HepG2 (cell line): Measurements from ENCODE around the gene USP15. TPM values are rescaled to one million over a fixed set of nuclear protein-coding genes. Genes with fewer than 3 reads are reported as not detected.

Experiments
- BORCS8-MEF2B ChIP-seq: sonication (generic); formaldehyde crosslinking; IDR thresholded peaks from 2 replicates; pipeline ENCODE4 v1.8.0; 2022; ENCODE audit warnings: mild to moderate bottlenecking, missing genetic modification reagents
- DMAP1 ChIP-seq: IDR thresholded peaks from 2 replicates; pipeline ENCODE4 v1.6.1; 2016
- DNMT1 ChIP-seq: sonication (generic); formaldehyde crosslinking; IDR thresholded peaks from 2 replicates; pipeline ENCODE4 v1.5.1; 2020; ENCODE audit warnings: mild to moderate bottlenecking, missing genetic modification reagents
- FOXK2 ChIP-seq: fragments of 450-650 bp; IDR thresholded peaks from 2 replicates; pipeline ENCODE4 v1.6.1; 2016
- MED13 ChIP-seq: sonication (generic); formaldehyde crosslinking; IDR thresholded peaks from 2 replicates; pipeline ENCODE4 v1.5.0; 2020; ENCODE audit warnings: missing genetic modification reagents
- MTA1 ChIP-seq: sonication (generic); formaldehyde crosslinking; IDR thresholded peaks from 2 replicates; pipeline ENCODE4 v1.4.0; 2020; ENCODE audit warnings: missing genetic modification reagents, mild to moderate bottlenecking, borderline replicate concordance
- MXD3 ChIP-seq: IDR thresholded peaks from 2 replicates; pipeline ENCODE4 v1.6.1; 2016; ENCODE audit warnings: mild to moderate bottlenecking, missing biosample characterization, missing genetic modification reagents
- PPARG ChIP-seq: conservative IDR thresholded peaks from 2 replicates; pipeline ENCODE4 v1.6.1; 2016; ENCODE audit warnings: missing biosample characterization, missing genetic modification reagents
- SNAI1 ChIP-seq: sonication (generic); formaldehyde crosslinking; IDR thresholded peaks from 2 replicates; pipeline ENCODE4 v1.5.0; 2020; ENCODE audit warnings: mild to moderate bottlenecking, missing genetic modification reagents, borderline replicate concordance
- SP140L ChIP-seq: sonication (generic); formaldehyde crosslinking; IDR thresholded peaks from 2 replicates; pipeline ENCODE4 v1.4.0; 2020; ENCODE audit warnings: missing genetic modification reagents, borderline replicate concordance
- TOE1 ChIP-seq: sonication (generic); formaldehyde crosslinking; IDR thresholded peaks from 2 replicates; pipeline ENCODE4 v1.4.0; 2020; ENCODE audit warnings: mild to moderate bottlenecking, missing genetic modification reagents
- ZBTB46 ChIP-seq: sonication (generic); formaldehyde crosslinking; IDR thresholded peaks from 2 replicates; pipeline ENCODE4 v1.4.0; 2020; ENCODE audit warnings: mild to moderate bottlenecking, missing genetic modification reagents, borderline replicate concordance
- ZBTB7B ChIP-seq: sonication (generic); formaldehyde crosslinking; IDR thresholded peaks from 2 replicates; pipeline ENCODE4 v1.4.0; 2020; ENCODE audit warnings: missing genetic modification reagents
- ZNF207 ChIP-seq: fragments of 450-650 bp; IDR thresholded peaks from 2 replicates; pipeline ENCODE4 v1.6.1; 2016; ENCODE audit warnings: antibody characterized with exemption, borderline replicate concordance
- ZNF556 ChIP-seq: sonication (generic); formaldehyde crosslinking; IDR thresholded peaks from 2 replicates; pipeline ENCODE4 v1.4.0; 2020; ENCODE audit warnings: mild to moderate bottlenecking, missing genetic modification reagents, borderline replicate concordance
- ZNF558 ChIP-seq: sonication (generic); formaldehyde crosslinking; IDR thresholded peaks from 2 replicates; pipeline ENCODE4 v1.9.0; 2022; ENCODE audit warnings: mild to moderate bottlenecking, missing genetic modification reagents, borderline replicate concordance
- ZNF564 ChIP-seq: sonication (generic); formaldehyde crosslinking; IDR thresholded peaks from 2 replicates; pipeline ENCODE4 v1.8.1; 2023; ENCODE audit warnings: mild to moderate bottlenecking, missing genetic modification reagents
- ZNF7 ChIP-seq: IDR thresholded peaks from 2 replicates; pipeline ENCODE4 v1.6.1; 2016; ENCODE audit warnings: missing biosample characterization, missing genetic modification reagents
- ZNF713 ChIP-seq: sonication (generic); formaldehyde crosslinking; IDR thresholded peaks from 2 replicates; pipeline ENCODE4 v1.4.0; 2020; ENCODE audit warnings: mild to moderate bottlenecking, missing genetic modification reagents
- ZNF747 ChIP-seq: sonication (generic); formaldehyde crosslinking; IDR thresholded peaks from 2 replicates; pipeline ENCODE4 v1.8.1; 2023; ENCODE audit warnings: missing genetic modification reagents, mild to moderate bottlenecking, borderline replicate concordance
- ZNF766 ChIP-seq: sonication (generic); formaldehyde crosslinking; IDR thresholded peaks from 2 replicates; pipeline ENCODE4 v1.5.0; 2020; ENCODE audit warnings: missing genetic modification reagents, borderline replicate concordance
- ZNF816 ChIP-seq: sonication (generic); formaldehyde crosslinking; IDR thresholded peaks from 2 replicates; pipeline ENCODE4 v1.8.0; 2022; ENCODE audit warnings: missing genetic modification reagents, mild to moderate bottlenecking, borderline replicate concordance
- ZNF839 ChIP-seq: sonication (generic); formaldehyde crosslinking; IDR thresholded peaks from 2 replicates; pipeline ENCODE4 v1.4.0; 2020; ENCODE audit warnings: missing genetic modification reagents, mild to moderate bottlenecking, borderline replicate concordance
- polyA plus RNA-seq, 8 experiments: library from polyadenylated mRNA; depleted of rRNA in 3 of 8; stranded (reverse) in 7 of 8; unstranded in 1 of 8; fragments of >200 nt; fragmentation: Illumina TruSeq in 4 of 8; extraction: Trizol in 4 of 8; gene quantifications; 2 replicates each; pipeline versions ENCODE4 v1.2.1 to v1.2.3, GENCODE V29; 2011 to 2016; ENCODE audit warnings: low read depth in 4 of 8, missing spikeins in 1 of 8, mixed read lengths in 1 of 8; ENCODE audit not compliant: insufficient read depth in 1 of 8
- total RNA-seq, 5 experiments: library from RNA; depleted of rRNA; stranded (reverse); fragments of >200 nt; fragmentation: Illumina TruSeq; extraction: Trizol; gene quantifications; 2 replicates each; pipeline ENCODE4 v1.2.3, GENCODE V29; 2016; ENCODE audit warnings: low read depth in 1 of 5
- TF ChIP-seq, protein P1 (sequence below): sonication (generic); formaldehyde crosslinking; IDR thresholded peaks from 2 replicates; pipeline ENCODE4 v1.8.0; 2022; ENCODE audit warnings: mild to moderate bottlenecking, missing genetic modification reagents
- TF ChIP-seq, protein P2 (sequence below): sonication (generic); formaldehyde crosslinking; IDR thresholded peaks from 2 replicates; pipeline ENCODE4 v1.5.1; 2020; ENCODE audit warnings: missing genetic modification reagents, mild to moderate bottlenecking, borderline replicate concordance

Gene USP15
- total and polyA plus RNA-seq, 2 of the 13 experiments (the other 11 are each of a cell fraction or from before 2014, with no cell fraction given), result 17.3 to 51.7 TPM

- TF ChIP-seq PPARG (CRISPR knock-in tag) (no peak), FOXK2 (no peak), MTA1 (CRISPR knock-in tag) (0 out of 2 replicates have a peak, but pooled peaks have one; percentile 22), ZNF839 (CRISPR knock-in tag) (no peak), BORCS8-MEF2B (CRISPR knock-in tag) (no peak), MXD3 (CRISPR knock-in tag) (no peak), ZNF766 (CRISPR knock-in tag) (peak; percentile 57; the same call in 1 of the 2 replicates), DMAP1 (CRISPR knock-in tag) (no peak), ZNF713 (CRISPR knock-in tag) (no peak), ZBTB7B (no peak), TOE1 (CRISPR knock-in tag) (no peak), SP140L (CRISPR knock-in tag) (no peak), ZNF7 (CRISPR knock-in tag) (no peak), DNMT1 (CRISPR knock-in tag) (no peak), ZNF556 (CRISPR knock-in tag) (peak; percentile 64; the same call in 1 of the 2 replicates), ZBTB46 (CRISPR knock-in tag) (no peak), ZNF564 (no peak), MED13 (CRISPR knock-in tag) (no peak), ZNF747 (no peak), ZNF558 (CRISPR knock-in tag) (no peak), SNAI1 (CRISPR knock-in tag) (0 out of 2 replicates have a peak, but pooled peaks have one; percentile 49), ZNF207 (no peak), ZNF816 (CRISPR knock-in tag) (no peak)
- TF ChIP-seq, protein P1, sequence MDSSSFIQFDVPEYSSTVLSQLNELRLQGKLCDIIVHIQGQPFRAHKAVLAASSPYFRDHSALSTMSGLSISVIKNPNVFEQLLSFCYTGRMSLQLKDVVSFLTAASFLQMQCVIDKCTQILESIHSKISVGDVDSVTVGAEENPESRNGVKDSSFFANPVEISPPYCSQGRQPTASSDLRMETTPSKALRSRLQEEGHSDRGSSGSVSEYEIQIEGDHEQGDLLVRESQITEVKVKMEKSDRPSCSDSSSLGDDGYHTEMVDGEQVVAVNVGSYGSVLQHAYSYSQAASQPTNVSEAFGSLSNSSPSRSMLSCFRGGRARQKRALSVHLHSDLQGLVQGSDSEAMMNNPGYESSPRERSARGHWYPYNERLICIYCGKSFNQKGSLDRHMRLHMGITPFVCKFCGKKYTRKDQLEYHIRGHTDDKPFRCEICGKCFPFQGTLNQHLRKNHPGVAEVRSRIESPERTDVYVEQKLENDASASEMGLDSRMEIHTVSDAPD (CRISPR knock-in tag), result no peak
- TF ChIP-seq, protein P2, sequence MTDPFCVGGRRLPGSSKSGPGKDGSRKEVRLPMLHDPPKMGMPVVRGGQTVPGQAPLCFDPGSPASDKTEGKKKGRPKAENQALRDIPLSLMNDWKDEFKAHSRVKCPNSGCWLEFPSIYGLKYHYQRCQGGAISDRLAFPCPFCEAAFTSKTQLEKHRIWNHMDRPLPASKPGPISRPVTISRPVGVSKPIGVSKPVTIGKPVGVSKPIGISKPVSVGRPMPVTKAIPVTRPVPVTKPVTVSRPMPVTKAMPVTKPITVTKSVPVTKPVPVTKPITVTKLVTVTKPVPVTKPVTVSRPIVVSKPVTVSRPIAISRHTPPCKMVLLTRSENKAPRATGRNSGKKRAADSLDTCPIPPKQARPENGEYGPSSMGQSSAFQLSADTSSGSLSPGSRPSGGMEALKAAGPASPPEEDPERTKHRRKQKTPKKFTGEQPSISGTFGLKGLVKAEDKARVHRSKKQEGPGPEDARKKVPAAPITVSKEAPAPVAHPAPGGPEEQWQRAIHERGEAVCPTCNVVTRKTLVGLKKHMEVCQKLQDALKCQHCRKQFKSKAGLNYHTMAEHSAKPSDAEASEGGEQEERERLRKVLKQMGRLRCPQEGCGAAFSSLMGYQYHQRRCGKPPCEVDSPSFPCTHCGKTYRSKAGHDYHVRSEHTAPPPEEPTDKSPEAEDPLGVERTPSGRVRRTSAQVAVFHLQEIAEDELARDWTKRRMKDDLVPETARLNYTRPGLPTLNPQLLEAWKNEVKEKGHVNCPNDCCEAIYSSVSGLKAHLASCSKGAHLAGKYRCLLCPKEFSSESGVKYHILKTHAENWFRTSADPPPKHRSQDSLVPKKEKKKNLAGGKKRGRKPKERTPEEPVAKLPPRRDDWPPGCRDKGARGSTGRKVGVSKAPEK, result no peak
Measured at GRCh38 chr12:62435303-62436163, 175.3 kb downstream of the USP15 start (continued).
